Fibroblast of upper back skin (primary cell): ENCODE results near the gene IRGC.
"Not testable (repeated sequence)": the region's sequence is repeated elsewhere in the genome, so short reads cannot be mapped to it uniquely, and the experiment has no call there.

Experiments used
- DNase-seq: peaks from one replicate; pipeline ENCODE4 v3.0.0-alpha.2; 2013

Gene IRGC, protein sequence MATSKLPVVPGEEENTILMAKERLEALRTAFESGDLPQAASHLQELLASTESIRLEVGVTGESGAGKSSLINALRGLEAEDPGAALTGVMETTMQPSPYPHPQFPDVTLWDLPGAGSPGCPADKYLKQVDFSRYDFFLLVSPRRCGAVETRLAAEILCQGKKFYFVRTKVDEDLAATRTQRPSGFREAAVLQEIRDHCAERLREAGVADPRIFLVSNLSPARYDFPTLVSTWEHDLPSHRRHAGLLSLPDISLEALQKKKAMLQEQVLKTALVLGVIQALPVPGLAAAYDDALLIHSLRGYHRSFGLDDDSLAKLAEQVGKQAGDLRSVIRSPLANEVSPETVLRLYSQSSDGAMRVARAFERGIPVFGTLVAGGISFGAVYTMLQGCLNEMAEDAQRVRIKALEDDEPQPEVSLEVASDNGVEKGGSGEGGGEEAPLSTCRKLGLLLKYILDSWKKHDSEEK

DNA sequence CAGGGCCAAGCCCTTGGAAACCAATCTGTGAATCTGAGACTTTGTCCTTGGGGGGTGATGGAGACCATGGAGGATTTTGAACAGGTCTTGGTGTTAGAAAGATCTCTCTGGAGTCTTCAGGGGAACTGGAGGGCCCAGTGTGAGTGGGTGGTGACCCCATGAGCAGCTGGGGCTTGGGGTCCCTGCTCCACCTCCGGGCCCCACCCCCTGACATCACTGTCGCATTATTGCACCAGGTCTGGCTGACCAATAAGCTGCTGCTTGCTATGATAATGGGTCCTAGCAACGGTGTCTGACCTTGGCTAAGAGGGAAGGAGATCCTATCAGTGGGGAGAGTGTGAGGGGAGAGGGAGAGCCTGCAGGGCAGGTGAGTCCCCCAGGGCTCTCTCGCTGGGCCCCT is at the start of gene IRGC:
TSS of gene IRGC (plus strand) at position 301 of the 400 bp plus-strand sequence. CDS start 2,483 bp downstream, outside the sequence.
- DNase-seq, result no peak

DNA sequence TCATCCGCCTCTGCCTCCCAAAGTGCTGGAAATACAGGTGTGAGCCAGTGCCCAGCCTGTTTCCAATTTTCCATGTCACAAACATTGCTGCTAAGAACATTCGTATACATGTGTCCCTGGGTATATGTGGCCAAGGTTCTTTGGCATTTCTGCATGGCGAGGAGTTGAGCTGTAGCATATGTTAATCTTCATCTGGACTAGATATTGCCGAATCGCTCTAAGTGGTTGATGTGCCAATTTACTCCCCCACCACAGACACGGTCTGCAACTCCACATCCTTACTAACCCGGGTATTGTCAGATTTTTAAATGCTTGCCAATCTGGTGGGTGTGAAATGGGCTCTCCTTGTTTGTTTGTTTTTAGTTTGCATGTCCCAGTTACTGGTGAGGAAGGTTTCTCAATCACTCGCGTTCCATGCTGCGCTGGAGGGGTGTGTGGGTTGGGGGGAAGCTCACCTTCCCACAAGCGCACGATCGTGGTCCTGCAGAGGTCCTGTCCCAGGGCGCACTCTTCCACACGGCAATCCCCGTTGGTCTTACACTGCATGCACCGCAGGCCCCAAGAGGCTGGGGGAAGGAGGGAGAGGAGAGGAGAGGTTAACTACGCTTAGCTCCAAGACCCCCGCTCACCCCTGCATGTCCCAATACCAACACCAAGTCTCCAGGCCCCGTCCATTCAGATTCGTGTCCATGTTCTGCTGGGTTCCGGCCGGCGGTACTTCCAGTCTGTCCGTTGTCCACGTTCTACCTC is 48.6 kb upstream of the IRGC start:
- DNase-seq, result no peak

DNA sequence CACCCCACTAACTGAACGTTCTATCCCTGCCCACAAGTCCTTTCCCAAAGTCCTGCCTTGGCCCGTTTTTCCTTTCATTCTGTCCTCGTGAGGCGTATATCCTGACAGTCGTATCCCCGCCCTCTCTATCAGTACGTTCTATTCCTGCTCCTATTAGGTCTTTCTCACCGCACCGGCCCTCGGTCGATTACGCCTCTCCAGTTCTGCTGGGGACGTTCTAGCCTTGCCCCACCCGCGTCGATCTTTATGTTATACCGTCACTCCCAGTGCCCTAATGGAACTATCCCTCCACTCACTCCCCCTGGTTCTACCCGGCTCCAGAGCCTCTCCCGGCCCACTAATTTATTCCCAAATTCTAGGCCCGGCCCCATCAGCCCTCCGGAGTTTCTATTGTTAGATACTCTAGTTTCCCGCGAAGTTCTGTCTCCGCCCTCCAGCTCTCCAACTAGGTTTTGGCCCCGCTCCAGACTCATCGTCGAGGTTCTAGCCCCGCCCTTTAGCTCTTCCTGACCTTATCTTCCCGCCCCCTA is 47.9 kb upstream of the IRGC start:
- no peak for DNase-seq

DNA sequence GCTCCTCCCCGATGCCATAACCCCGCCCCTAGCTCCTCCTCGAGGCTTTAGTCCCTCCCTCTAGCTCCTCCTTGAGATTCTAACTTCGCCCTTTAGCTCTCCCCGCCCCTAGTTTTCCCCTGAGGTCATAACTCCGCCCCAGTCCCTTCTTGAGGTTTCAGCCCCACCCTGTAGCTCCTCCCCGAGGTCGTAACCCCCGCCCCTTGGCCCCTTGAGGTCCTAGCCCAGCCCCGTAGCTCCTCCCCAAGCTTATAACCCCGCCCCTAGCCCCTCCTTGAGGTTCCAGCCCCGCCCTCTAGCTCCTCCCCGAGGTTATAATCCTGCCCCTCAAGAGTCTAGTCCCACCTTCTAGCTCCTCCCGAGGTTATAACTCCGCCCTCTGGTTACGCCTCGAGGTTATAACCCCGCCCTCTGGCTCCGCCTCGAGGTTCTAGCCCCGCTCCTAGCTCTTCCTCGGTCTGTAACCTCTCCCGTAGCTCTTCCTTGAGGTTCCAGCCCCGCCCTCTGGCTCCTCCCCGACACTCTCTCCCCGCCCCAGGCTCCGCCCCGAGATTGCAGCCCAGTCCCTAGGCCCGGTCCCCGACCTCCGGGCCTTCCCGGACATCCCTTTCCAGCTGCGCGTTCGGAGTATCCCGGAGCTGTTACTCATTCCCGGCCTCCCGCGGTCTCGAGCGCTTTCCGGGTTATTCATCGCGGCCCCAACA is 47.3 kb upstream of the IRGC start:
- peak; percentile 100 for DNase-seq

DNA sequence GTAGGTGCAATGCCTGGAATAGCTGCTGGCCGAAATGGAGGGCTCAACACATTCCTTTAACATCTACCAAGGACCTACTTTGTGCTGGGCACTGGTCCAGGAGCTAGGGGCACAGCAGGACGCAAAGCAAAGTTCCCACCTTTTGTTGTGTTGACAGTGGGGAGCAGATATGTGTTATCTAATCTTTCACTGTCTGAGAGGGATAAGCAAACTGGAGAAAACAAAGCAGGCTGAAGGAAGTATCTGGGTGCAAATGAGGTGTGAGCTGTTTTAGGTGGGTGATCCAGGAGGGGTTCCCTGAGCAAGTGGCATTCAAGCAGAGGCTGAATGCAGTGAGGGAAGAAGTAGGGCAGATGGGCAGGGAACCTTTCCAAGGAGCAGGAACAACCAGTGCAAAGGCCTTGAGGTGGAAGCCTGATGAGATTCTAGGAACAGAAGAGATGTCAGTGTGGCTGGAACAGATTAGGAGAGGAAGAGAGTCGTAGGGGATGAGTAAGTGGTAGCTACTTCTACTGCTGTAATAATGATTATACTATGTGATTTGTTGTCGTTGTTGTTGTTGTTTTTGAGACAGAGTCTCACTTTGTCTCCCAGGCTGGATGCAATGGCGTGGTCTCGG is 43.7 kb upstream of the IRGC start:
- DNase-seq, result no peak

DNA sequence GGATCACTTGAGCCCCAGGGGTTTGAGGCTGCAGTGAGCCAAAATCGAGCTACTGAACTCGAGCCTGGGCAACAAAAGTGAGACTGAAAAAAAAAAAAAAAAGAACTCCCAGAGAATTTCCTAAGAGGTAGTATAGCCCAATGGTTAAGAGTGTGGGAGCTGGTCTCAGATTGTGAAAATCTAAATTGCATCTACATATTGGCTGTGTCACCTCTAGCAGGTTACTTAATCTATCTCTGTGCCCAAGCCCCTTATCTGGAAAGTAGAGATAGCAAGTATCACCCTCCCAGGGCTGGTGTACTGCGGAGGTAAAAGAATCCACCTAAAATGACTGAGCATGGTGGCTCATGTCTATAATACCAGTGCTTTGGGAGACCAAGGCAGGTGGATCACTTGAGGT is 42.2 kb upstream of the IRGC start:
- no peak for DNase-seq

DNA sequence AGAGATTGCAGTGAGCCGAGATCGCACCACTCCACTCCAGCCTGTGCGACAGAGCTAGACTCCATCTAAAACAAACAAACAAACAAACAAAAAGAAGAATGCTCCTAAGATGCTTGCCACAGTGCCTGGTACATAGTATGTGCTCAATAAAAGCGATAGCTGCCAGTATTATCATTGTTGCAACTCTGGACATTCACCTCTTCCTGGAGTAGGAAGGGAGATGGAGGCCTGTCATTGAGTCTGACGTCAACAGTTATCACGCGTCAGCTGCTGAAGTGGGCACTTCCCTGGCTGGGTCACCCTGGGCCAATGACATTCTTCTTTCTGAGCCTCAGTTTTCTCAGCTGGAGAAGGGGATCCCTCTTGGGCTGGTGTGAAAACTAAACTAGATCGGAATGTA is 41.7 kb upstream of the IRGC start:
- DNase-seq, result no peak

DNA sequence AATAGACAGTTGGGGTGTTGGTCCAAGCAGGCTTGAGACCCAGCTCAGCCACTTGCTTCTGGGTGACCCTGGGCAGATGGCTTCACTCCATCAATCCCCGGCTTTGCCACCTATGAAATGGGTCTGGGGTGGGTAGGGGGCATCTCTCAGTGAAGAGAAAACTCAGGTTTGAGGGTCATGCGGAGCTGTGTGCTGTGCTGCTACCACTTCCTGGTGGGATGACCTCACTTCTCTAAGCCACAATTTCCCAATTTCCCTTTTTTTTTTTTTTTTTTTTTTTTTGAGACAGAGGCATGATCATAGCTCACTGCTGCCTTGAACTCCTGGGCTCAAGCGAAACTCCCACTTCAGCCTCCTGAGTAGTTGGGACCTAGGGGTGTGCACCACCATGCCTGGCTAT is 41.3 kb upstream of the IRGC start:
- peak; percentile 33 for DNase-seq

DNA sequence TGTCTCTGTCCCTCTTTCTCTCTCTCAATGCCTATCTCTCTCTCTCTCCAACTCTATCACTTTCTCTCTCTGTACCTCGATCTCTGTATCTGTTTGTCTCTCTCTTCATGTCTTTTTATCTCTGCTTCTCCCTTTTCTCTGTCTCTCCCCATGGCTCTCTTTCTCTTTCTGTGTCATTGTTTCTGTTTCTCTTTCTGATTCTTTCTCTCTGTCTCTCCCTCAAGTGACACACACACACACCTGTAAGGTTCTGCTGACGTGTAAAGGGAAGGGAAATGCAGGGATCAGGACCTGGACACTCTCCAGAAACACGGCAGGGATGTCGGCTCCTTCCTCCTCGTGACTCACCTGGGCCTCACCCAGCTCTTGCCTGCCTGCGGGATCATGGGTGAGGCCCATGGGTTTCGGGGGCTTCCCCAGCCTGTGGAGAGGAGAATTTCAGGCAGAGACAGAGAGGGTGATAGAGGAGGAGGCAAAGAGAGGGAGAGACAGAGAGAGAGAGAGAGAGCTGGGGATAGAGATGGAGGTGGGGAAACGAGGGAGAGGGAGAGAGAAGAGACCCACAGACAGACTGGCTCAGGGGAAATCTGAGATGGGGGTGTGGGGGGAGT is 40.5 kb upstream of the IRGC start:
- peak; percentile 50 for DNase-seq

DNA sequence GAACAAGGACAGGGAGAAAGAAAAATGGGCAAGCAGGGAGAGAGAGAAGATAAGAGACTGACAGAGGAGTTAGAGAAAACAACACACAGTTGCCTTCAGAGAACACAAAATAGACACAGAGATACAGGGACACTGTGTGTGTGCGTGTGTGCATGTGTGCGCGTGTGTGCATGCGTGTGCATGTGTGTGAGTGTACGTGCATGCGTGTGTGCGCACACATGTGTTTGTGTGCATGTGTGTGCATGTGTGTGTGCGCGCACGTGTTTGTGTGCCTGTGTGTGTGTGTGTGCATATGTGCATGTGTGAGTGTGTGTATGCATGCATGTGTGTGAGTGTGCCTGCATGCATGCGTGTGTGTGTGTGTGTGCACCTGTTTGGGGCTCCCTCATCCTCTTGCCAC is 40.0 kb upstream of the IRGC start:
- DNase-seq, result no peak

DNA sequence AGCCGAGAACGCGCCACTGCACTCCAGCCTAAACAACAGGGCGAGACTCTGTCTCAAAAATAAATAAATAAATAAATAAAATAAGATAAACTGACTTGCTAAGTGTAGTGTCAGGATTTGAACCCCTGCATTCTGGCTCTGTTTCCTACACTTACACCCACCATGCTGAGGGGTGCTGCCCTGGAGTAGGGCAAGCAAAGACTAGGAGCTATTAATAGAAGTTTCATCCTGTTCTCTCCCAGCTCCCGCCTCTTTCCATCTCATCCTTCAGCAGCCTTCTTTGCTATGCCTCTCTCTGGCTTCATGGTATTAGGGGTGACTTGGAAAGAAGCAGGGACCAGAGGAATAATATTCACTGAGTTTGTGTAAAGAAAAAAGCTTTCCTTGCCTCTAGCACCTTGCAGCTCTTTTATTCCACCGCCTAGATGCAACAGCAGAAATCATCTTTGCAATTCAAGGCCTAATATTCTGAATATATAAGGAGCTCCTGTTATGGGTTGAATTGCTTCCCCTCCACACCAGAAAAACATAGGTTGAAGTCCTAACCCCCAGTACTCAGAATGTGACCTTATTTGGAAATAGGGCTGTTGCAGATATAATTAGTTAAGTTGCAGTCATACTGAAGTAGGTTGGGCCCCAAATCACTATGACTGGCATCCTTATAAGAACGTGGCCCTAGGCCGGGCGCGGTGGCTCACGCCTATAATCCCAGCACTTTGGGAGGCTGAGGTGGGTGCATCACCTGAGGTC is 37.2 kb upstream of the IRGC start:
- DNase-seq, result peak; percentile 7

DNA sequence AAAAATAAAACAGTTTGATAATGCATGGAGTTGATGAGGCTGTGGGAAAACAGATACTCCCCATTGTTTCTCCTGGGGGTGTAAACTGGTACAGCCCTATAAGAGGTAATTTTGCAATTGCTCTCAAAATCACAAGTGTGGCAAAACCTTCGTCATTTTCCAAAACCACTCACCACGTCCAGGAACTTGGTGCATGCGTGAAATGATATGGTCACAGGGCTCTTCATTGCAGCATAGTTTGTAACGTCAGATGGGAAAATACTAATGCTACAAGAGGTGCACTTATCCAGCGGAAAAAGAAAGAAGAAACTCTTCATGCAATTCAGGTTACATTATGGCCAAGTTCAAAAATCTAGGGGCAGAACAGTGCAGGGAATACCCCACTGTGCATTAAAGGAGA is 34.1 kb upstream of the IRGC start:
- DNase-seq, result no peak

DNA sequence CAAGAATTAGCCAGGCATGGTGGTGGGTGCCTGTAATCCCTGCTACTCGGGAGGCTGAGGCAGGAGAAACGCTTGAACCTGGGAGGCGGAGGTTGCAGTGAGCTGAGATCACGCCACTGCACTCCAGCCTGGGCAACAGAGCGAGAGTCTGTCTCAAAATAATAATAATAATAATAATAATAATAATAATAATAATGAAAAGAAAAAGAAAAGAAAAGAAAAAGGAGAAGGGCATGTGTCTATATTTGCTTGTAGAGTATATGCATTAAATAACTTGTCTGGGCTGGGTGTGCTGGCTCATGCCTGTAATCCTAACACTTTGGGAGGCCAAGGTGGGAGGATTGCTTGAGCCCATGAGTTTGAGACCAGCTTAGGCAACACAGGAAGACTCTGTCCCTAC is 33.6 kb upstream of the IRGC start:
- DNase-seq, result not testable (repeated sequence)

DNA sequence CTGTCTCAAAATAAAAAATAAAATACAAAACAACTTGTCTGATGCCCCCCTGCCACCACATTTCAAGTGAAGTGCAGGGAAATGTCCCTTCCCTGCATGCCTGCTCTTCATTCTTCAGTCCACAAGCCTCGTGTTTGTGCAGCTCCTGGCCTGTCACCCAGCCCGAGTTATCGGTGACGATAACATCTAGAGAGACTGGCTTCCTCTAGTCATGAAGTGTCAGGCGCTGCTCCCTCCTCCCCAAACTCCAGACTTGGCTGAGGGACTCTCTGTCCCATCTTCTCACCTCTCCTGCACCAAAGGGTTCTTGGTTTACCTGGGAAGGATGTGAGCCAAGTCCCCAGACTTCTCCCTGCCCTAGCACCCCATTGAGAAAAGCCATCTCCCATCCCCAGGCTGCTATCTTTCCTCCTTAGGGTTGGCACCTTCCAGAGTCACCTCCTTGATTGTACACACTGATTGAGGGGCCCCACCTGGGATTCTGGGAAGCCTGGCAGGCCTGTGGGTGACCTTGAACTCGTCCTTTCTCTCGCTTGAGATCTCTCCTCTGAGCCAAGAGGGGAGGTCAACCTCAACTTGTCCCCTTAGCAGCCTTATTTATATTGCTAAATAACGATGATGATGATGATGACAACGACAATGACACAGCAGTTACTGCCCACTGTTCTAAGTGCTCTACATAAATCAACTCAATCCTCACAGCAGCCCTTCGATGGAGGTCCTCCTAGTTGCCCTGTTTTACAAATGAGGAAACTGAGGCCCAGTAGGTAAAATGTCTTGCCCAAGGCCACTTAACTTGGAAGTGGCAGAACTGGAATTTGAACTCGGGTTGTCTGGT is 32.8 kb upstream of the IRGC start:
- DNase-seq, result no peak

DNA sequence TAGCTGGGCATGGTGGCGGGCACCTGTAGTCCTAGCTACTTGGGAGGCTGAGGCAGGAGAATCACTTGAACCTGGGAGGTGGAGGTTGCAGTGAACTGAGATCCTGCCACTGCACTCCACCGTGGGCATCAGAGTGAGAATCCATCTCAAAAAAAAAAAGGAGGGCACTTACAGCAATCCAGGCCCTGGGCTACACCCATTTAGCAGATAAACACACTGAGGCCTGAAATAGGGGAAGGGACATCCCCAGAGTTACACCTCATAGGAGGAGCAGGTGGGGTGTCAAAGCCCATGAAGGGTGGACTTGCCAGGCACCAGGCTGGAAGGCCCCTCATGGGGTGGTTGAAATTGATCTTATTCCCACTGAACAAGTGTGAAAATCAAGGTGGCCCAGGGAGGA is 32.0 kb upstream of the IRGC start:
- DNase-seq, result no peak

DNA sequence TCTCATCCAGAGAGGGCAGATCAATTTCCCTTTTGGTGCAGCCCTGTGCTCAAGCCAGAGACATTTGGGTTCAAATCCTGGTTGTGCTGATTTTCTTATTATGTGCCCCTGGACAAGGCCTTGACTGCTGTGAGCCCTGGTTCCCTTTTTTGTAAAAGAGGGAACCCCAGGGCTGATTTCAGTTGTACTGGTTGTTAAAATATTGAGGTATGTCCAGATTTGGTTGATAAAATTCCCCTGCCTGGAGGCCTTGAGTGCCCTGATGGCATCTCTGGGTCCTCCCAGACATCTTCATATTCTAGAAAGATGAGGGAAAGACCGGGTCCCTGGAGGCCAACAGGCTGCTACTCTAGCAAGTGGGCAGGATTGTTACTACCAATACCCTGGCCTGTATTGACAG is 31.6 kb upstream of the IRGC start:
- no peak for DNase-seq

DNA sequence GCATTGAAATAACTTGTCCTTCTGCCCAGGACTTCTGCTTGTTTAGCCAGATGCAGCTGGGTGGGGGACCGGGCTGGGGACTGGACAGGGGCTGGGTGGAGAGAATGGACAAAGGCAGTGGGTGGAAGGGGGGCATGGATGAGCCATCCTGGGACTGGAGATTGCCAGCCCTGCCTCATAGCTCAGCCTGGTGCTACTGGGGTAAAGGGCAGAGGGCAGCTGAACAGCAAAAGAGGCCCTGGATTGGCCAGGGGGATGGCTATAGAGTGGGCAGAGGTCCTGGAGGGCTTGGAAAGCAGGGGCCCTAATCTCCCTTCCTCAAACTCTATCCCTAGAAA is 28.2 kb upstream of the IRGC start:
- DNase-seq, result no peak

DNA sequence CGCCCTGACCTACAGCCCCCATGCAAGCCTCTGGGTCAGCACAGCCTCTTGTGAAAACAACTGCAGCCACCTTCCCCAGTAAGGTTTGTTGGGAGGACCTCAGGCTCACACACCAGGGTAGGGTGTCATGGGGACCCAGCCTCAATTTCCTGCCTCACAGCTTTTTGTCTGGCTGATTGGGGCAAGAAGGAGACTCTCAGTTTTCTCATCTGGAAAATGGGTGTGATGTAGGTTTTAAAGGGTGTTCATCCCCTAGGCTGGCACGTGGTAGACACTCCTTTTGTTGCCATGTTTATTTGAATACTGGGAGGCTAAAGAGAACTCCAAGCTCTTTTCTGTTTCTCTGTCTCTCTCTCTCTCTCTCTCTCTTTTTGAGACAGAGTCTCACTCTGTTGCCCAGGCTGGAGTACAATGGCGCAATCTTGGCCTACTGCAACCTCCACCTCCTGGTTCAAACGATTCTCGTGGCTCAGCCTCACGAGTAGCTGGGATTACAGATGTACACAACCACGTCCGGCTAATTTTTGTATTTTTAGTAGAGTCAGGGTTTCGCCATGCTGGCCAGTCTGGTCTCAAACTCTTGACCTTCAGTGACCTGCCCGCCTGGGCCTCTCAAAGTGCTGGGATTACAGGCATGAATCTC is 27.7 kb upstream of the IRGC start:
- DNase-seq, result no peak

DNA sequence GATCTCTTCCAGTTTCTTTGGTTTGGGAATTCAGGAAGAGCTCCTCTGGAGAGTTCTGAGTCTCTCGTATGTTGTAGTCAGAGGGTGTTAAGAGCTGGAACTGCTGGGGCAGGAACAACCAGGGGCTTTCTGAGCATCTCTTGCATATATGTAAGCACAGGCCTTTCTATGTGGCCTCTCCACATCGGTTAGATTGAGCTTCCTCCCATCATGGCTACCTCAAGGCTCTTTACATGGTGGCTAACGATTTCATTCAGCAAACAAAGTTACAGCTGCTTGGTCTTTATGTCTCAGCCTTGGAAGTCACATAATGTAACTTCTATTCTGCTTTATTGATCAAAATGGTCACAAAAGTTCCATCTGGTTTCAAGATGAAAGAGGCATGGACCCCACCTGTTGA is 25.4 kb upstream of the IRGC start:
- no peak for DNase-seq

DNA sequence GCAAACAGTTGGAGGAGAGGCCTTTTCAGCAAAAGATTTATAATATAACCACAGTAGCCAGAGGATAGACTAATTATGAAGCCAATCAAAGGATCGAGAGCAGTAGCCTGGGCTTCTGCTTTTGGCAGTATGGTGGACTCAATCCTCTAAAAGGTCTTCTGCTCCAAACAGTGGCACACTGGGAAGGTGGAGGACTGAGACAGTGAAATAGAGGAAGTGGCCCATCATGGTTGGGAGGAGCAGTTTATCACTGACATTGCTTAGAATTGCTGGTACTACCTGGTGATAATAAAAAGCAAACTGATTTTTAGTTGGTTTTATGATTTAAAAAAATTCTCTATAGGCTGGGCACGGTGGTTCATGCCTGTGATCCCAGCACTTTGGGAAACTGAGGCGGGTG is 25.0 kb upstream of the IRGC start:
- DNase-seq, result no peak
